NCI-H1694 (cell line): ENCODE measurements around the gene THAP10.
A peak's percentile ranks its signal among the peaks of the same experiment; 100 is the strongest.
"Not testable (repeated sequence)": the region's sequence is repeated elsewhere in the genome, so short reads cannot be mapped to it uniquely, and the experiment has no call there.

Experiments used
- DNase-seq: peaks from one replicate; lab custom pipeline; 2025; lab: John Stamatoyannopoulos, UW

Gene THAP10

DNA sequence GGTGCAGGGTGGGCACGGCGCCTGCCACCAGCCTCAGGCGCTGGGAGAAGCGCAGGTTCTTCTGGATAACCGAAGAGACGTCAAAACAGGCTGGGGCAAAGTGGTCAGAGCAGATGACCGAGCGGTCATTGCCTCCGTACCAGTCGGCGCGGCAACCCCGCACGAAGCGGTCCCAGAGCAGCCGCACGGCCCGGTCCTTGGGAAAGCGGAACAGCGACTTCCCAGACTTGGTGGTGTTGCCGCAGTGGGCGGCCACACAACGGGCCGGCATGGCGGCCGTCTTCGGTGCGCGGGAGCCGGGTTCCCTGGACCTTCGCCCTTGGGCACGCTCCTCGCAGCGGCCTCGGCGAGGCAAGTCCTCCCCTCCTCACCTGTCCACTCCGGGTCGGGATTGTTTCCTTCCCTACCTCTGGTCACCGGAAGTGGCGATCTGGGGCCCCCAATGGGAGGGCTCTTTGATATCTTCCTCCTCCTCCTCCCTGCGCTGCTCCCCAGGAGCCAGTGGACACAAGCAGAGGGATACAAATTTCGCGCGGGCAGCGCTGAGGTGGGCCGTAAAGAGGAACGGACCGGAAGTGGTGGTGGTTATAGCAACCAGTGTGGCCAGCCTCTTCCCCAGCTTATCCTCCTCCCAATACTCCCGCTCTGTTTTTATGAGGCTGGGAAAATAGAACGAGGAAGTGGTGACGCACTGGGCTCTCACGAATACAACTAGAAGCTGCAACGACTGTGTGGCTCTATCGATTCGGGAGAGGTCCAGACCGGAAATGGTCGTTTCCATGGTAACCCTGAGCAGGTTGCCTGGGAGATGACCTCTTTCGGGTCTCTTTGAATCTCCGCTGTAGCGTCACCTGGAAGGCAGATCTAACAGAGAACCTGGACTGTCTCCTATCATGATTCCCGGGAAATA lies at the start of gene THAP10, which contains the start of gene LRRC49:
THAP10 (minus strand) TSS at position 432 of the 910 bp plus-strand sequence; CDS start at position 271, 161 bp downstream.
LRRC49 (plus strand) TSS at position 825 of the 910 bp plus-strand sequence; CDS start at position 894, 69 bp downstream.
- DNase-seq: peak; percentile 79

DNA sequence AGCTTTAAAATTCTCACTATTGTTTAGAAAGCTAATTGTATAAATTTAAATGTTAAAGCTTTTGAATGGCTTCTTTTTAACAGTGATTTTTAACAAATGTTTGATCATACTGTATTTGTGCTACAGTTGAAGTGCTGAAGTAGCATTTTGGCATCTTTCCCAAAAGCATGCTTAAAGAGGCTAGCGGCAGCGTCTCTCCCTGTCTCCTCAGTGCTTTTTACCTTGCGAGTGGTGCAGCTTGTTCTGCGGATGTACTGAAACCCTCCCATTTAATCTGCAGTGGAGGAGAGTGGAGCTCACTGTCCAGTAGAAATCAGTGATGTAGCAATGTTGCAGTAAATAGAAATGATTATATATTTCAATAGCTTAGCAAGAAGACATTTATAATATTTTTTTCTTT lies 44.1 kb upstream of the THAP10 start:
- DNase-seq: peak; percentile 14

DNA sequence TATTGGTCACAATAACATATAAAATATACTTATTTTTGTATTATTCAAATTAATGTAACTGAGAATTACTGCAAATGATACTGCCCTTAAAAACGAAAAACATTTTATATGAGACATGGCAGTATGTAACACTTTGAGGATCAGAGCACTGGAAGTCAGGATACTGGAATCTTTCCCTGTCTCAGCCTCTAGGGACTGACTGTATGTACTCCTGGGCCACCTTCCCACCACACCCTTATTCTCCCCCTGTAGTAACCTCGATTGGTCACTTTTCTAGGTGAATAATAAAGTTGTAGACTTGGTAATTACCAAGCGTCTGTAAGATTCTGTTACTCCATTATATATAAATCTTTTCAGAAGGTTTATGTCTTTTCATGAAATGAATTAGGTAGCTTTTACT lies 43.4 kb upstream of the THAP10 start:
- DNase-seq: no peak

DNA sequence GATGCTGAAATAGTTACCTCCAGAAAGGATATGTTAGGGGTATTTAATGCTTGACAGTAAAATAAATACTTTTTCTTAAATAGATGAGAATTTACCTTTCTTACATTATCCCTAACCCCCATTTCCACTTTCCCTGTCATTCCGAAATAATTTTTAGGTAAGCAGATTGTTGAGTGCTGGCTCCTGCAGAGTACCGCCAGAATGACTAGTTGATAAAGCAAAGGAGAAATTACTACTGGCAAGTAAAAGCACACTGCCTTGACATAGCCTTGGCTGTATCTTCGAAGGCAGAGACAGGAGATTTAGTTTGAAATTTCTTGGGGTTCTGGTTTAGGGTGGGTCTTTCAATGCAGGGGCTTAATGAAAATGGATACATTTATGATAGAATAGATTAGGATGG lies 41.2 kb upstream of the THAP10 start:
- no peak for DNase-seq

DNA sequence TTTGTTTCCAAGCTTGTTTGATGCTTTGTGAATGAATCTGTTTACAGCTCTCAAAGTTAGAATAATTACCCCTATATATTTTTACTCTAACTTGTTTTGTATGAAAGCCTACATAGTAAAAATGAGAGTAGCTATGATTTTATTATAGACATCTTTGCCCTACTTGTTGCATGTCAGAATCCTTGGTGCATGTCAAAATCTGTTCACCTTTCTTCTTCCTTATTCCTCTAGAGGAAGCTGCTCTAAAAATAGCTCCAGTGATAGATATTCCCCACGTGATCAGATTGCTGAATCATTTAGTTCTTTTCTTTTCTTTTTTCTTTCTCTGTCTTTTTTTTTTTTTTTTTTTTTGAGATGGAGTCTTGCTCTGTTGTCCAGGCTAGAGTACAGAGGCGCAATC lies 40.2 kb upstream of the THAP10 start:
- DNase-seq: no peak

DNA sequence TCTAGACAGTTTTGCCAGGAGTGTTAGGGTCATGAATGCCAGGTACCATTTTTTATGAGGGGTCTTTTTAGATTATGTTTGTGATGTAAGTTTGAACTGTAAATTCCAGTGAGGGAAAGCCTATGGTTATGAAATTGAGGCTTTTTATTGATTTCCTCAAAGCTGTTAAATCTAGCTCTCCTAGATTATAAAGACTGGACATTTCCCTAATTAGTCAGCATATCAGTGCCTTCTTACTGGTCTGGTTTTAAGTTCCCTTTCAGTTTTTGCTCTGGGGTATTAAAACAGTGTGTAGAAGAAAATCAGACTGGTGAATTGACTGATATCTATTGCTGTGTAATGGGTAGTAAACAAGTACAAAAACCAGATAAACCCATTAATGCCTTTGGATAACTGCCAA lies 39.6 kb upstream of the THAP10 start:
- DNase-seq: no peak

DNA sequence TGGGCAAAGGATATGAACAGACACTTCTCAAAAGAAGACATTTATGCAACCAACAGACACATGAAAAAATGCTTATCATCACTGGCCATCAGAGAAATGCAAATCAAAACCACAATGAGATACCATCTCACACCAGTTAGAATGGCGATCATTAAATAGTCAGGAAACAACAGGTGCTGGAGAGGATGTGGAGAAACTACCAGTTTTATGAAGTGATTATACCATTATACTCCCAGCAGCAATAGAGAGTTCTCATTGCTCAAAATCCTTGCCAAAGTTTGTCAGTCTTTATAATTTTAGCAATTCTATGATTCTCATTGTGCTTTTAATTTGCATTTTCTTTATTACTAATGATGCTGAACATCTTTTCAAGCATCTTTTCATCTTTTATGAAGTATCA lies 34.7 kb upstream of the THAP10 start:
- not testable (repeated sequence) for DNase-seq

DNA sequence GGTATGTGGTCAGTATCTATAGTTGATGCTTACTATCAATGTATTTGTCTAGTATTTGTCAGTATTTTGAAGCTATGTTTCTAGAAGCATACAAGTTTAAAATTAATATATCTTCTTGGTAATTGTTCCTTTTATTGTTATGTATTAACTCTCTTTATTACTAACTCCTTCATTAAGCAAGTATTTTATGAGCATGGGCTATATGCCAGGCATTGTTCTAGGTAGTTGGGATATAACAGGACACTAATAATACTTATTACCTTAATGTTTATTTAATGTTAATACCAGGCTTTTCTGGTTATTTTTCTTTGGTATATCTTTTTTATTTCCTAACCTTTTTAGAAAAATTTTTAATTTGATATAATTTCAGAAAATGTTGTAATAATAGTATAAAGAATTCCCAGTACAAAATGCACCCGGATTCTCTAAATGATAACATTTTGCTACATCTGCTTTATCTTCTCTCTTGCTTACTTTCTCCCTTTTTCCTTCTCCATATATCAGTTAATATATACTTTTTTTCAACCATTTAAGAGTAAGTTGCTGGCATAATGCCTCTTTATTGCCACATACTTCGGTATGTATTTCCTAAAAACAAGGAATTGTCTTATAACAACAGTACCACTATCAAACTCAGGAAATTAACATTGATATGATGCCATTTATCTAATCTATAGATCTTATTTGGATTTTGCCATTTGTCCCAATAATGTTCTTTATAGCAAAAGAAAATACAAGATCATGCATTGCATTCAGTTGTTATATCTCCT lies 31.3 kb upstream of the THAP10 start:
- DNase-seq: no peak

DNA sequence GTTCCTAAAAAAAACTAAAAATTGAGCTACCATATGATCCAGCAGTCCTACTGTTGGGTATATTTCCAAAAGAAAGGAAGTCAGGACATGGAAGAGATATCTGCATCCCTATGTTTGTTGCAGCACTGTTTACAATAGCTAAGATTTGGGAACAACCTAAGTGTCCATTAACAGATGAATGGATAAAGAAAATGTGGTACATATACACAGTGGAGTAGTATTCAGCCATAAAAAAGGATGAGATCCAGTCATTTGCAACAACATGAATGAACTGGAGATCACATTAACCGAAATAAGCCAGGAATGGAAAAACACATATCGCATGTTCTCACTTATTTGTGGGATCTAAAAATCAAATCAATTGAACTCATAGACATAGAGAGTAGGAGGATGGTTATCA lies 29.9 kb upstream of the THAP10 start:
- no peak for DNase-seq

DNA sequence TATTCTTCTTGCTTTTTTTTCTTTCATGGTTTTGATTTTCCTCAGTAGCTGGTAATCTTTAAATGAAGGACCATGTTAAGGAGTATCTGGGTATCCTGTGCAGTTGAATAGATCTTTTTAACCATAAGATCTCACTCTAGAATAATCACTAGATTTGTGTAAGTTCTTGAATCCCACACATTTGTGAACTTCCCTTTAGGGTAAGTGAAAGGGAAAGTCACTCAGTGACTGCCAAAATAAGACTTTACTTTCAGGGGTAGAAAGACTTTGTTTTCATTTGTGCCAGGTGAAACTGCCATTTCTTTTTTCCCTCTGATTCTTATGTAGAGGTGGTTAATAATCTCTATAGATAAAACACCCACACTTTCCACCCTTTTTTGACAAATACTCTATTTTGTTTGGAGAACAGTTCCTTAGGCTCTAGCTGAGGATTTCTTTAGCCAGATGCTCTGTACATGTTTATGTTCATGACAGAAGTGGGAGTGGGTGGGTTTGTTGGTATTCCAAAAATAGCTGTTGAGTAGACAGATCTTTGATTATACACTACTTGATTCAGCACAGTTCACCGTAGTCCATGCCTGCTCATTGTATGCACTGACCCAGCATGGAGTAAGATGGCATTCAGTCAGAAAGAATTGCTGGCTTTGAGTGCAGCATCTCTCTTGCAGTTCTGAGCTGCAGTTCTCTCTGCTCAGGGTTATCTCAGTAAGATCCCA lies 28.9 kb upstream of the THAP10 start:
- no peak for DNase-seq

DNA sequence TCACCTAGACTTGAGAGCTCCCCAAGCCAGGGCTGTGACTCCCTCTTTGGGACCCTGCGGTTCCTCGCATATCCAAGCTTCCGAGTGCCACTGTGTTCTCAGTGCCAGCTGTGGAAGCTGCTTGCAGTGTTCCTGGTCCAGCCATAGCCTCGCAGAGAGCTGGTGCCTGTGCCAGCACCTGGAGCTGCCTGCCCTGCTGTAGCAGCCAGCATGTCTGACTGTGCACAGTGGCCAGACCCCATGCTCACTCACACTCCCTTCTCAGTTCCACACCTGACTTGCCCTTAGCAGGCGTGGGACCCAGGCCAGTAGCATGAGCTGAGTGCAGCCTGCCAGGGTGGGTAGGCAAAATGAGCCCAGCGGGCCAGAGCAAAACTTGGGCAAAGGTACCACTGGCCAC lies 25.7 kb upstream of the THAP10 start:
- no peak for DNase-seq

DNA sequence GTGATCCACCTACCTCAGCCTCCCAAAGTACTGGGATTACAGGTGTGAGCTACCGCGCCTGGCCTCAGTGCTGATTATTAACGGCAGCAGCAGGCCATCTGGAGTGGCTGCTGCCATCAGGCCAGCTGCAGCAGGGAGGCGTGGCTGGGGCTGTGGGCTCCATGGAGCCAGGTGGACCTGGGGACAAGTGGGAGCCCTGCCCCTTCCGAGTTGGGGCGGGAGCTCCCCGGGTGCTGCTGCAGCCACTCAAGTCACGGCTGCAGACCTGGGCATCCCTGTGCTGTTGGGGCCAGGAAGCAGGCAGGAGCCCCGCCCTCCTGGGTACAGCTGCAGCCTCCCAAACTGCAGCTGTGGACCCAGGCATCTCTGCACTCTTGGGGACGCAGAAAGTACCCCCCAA lies 24.3 kb upstream of the THAP10 start:
- no peak for DNase-seq

DNA sequence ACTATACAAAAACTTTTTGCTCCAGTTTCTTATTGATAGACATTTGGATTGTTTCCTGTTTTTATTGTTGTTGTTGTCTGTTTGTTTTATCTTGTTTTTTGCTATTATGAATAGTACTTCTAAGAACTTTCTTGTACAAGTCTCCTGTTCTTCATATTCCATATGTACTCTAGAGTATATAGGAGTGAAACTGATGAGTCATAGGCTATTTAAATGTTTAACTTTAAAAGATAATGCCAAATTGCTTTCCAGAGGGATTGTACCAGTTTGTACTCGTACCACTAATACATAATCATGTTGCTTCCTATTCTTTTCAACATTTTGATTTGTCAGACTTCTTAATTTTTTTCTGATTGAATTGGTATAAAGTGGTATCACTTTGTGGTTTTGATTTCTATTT lies 20.0 kb upstream of the THAP10 start:
- no peak for DNase-seq

DNA sequence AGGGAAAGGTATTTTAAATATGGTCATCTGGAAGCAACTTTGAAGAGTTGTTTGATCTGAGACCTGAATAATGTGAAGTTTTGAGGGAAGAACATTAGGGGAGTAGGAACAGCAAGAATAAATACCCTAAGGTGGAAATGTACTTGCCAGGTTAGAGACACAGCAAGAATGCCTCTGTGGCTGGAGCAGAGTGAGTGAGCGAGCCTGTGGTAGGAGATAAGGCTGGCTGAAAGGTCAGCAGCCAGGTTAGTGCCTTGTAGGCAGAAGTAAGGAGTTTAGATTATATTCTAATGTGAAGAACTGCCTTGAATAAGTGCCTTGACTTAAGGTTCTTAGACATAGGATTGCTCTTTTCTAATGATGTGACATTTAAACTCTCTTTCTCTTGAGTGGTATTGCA lies 18.7 kb upstream of the THAP10 start:
- DNase-seq: no peak

DNA sequence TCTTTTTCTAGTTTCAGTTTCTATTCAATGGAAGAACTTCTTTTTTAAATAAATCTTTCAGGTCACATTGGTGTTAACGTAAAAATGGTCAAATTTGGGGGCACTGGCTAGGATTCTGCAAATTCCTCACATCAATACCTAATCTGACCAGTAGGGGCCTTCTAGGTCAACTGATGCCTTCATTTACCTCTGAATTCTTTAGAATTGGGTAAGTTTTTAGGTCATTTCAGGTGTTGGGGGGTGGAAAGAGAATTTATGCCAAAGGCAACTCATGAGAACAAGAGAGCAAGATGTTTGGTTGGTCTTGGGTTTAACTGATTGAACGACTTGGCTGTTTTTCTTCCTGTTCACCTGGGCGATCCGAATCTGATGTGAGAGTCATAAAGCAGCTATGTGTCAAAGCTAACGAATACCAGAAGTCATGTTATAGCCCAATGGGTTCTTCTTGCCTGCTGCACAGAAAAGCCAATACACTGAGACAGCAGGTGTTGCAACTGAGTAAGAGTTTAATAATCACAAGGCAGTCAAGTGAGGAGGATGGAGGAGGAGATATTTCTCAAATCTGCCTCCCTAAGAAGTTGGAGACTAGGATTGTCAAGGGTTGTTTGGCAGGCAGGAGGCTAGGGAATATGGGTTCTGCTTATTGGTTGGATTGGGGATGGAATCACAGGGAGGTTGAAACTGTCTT lies 15.7 kb upstream of the THAP10 start:
- no peak for DNase-seq

DNA sequence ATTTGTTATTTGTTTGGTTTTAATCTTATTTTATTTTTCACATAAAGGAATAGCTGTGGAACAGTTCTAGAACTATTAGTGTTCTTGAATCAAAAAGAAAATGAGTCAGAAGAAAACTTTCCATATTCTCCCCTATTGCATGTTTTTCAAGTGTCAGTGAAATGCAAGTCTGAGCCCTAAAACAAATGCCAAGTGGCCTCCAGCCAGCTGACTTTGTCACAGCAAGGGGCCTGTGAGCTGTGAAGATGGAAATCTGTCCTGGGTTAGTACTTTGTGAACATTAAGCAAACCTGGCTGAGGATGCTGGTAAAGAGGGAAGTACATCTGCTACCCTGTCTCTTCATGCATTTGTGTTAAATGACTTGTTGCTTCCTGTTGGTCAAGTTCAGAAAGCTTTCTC lies 14.6 kb upstream of the THAP10 start:
- no peak for DNase-seq

DNA sequence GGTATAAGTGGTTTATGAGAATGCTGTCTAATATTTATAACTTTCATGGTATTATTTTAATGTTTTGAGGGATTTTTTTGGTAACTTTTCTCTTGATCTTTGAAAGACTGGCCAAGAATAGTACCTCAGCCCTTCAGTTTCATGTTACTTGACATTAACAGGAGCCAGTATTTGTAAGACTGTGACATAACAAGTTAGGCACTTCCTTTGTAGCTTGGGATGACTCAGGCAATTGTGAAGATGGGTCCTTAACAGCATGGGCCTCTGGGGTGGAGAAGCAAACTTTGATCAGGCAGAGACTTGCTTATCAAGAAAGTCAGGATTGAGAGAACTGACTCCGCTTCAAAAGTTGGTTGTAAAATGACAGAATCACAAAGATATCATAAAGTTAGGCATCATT lies 9.9 kb upstream of the THAP10 start:
- DNase-seq: no peak

DNA sequence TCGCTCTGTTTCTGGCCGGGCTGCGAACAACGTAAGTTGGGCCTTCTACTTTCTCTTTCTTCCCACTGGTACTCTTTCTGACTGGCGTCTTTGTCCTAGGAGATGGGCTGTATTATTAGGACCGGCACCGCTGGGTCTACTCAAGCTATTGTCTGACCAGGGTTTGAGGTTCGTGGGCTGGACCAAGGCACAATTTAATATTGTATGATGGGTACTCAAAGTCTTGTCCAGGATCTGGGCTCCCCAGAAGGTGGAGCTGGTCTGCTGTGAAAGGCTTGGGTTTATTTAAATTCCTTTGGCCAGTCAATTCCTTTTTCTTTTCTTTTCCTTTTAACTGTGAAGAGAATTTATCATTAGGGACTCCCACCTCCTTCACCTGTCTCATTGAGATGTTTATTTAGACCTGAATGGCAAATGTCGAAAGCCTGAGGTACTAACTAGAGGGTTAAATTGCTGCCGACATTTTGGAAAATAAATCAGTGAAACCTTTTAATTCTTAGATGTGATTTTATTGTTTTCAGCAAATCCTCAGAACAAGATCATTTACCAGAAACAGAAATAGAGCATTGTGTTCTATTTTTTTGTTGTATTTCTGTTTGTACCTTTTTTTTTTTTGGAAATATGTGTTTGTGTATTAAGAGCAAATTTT lies 803 bp upstream of the THAP10 start:
- no peak for DNase-seq

DNA sequence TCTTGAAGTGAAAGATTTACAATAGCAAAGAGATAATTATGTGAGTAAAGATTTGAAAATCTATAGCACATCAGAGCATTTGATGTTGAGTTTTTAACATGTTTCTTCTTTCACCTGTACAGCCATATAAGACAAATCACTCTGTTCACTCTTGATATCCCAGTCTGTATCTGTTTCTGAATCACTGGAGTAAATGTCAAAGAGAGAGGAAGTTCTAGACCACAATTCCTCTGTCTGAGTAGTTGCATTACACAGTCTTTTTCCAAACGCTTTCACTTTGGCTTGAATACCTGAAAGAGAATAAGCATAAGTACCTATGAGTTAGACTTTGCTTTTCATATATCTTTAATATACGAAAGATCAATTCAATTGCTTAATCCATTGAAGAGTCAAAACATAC lies 9.9 kb downstream of the THAP10 start:
- DNase-seq: no peak

DNA sequence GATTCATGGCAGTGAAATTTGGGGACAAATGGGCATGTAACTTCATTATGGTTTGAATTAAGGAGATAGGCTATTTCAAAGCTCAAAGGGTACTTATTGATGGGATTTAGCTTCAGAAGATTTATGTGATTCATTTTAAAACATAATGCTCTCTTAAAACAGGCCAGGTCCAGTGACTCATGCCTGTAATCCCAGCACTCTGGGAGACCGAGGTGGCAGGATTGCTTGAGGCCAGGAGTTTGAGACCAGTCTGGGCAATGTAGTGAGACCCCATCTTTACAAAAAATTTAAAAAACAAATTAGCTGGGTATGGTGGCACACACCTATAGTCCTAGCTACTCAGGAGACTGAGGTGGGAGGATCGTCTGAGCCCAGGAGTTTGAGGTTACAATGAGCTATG lies 11.5 kb downstream of the THAP10 start:
- DNase-seq: no peak

DNA sequence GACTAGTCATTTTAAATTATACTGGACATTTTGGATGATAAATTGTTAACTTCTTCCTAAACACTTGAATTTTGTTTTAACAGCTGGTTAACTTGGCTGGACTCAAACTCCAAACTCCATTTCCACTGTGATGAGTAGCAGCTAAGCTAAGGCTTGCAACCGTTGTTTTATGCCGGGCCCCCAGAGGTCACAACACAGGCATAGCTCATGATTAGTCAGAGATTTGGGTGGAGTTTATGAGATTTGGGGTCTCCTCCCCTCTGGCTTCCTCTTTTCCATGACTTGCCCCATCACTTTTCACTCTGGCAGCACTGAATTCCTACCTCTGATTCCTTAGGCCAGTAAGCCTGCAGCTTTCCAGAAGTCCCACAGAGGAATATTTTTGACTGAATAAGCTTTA lies 12.8 kb downstream of the THAP10 start:
- DNase-seq: no peak
